GM20000 (cell line): ENCODE measurements around the gene KAZN.
A peak's percentile ranks its signal among the peaks of the same experiment; 100 is the strongest.

Experiments
- DNase-seq: peaks from one replicate; pipeline ENCODE4 v3.0.0; 2012; ENCODE audit warnings: low spot score
- CTCF ChIP-seq: IDR thresholded peaks from 2 replicates; pipeline ENCODE4 v1.5.1; 2012; ENCODE audit warnings: mild to moderate bottlenecking, control low read depth; ENCODE audit errors: extremely low read depth, missing control alignments

Gene KAZN

GRCh38 chr1:14598007-14598497 is 433 bp upstream of the KAZN start:
- TF ChIP-seq CTCF: no peak
- peak; percentile 19 for DNase-seq

GRCh38 chr1:14599183-14599791 is 802 bp downstream of the KAZN start:
- no peak for TF ChIP-seq CTCF
- DNase-seq: peak; percentile 50

GRCh38 chr1:14599800-14600199 is 1.3 kb downstream of the KAZN start:
- no peak for TF ChIP-seq CTCF
- DNase-seq: peak; percentile 76

GRCh38 chr1:14600405-14601112 is 2.1 kb downstream of the KAZN start:
- no peak for TF ChIP-seq CTCF
- DNase-seq: no peak

GRCh38 chr1:14602136-14602535 is 3.7 kb downstream of the KAZN start:
- TF ChIP-seq CTCF: no peak
- no peak for DNase-seq

- DNase-seq: no peak
- TF ChIP-seq CTCF: no peak
Measured at GRCh38 chr1:14603645-14604044, 5.2 kb downstream of the KAZN start.

GRCh38 chr1:14604414-14604813 is 5.9 kb downstream of the KAZN start:
- no peak for DNase-seq
- TF ChIP-seq CTCF: no peak
